HG02678 (cell line): ENCODE results near the gene JOSD1.

Source experiments
- ATAC-seq: cut with Tn5 transposase; IDR thresholded peaks from one replicate; pipeline ENCODE4 v1.9.1; 2021; ENCODE audit warnings: mild to moderate bottlenecking, moderate library complexity; ENCODE audit not compliant: unreplicated experiment

The JOSD1 gene

DNA sequence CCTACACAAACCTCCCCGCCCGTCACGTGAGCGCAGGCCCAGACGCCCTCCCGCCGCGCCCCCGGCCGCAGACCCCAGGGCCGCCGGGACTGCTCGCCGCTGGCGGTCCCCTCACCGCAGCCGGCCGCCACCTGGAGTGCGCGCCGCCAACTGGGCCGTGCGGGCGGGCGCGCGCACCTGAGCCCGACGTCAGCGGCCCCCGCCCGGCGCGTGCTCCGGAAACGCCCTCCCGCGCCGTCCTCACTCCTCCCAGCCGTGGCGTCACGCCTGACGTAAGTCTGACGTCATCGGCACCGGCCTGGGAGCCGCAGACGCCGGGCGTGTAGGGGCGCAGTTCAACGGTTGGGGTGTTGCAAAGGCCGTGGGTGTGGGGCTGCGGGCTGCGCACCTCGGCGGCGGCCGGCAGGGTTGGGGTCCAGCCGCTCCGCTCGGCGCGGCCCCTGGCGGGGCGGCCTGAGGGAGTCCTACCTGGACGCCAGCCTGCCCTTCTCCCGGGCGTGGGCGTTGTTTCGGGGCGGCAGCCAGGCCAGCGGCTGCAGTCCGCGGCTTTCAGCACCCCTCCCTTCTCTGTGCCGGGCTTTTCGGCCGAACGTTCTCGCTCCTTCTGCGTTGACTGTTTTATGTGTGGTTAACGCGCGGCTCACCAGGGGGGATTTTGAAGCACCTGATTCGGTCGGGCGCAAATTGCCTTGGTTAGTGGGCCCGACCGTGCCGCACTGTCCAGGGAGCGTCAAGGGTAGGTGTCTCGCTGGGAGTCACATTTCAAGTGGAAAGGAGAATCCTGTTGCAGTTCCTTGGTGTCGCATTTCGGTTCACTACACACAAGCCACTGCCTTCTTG, at the start of gene JOSD1:
JOSD1 (minus strand) TSS at position 155 of the 840 bp plus-strand sequence. CDS start 956 bp downstream, outside the sequence.
- ATAC-seq = peak; percentile 41

- ATAC-seq = no peak
Measured at GRCh38 chr22:38750104-38750503, 49.4 kb upstream of the JOSD1 start.

GRCh38 chr22:38748487-38749136, 47.9 kb upstream of the JOSD1 start:
- ATAC-seq = no peak

- ATAC-seq = no peak
Measured at GRCh38 chr22:38745676-38746460, 45.1 kb upstream of the JOSD1 start.

- ATAC-seq = no peak
Measured at GRCh38 chr22:38744981-38745380, 44.2 kb upstream of the JOSD1 start.

- no peak for ATAC-seq
Measured at GRCh38 chr22:38742176-38742942, 41.6 kb upstream of the JOSD1 start.

DNA sequence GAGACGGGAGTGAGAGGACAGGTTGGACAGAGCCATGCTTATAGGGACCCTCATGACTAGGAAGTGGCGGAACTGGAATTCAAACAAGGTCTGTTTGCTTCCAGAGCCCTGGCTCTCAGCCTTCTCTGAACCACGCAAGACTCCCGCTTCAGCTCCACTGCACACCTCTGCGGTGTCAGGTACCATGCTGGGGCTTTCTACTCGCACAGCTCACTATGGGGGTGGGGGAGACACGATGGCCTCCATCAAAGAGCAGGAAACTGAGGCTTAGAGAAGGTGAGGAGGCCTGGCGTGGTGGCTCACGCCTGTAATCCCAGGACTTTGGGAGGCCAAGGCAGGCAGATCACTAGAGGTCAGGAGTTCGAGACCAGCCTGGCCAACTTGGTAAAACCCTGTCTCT, 40.8 kb upstream of the JOSD1 start:
- no peak for ATAC-seq

DNA sequence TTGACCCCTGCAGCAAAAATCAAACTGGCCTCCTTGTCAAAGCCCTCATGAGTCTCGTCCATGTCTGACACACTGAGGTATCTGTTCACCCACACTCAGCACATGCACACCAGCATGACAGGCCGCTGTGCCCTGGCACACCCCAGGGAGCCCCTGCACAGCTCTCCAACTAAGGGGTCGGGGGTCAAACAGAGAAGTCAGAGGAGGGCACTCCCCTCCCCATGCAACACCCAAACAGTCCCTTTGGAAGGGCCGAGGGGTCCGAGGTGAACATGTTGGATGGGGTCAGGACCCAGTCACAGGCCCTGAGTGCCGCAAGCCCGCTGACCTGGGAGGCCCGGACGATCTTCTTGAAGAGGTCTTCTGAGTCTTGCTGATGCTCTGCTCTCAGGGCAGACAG, 40.4 kb upstream of the JOSD1 start:
- ATAC-seq = no peak

- no peak for ATAC-seq
Measured at GRCh38 chr22:38740754-38741153, 40.0 kb upstream of the JOSD1 start.

DNA sequence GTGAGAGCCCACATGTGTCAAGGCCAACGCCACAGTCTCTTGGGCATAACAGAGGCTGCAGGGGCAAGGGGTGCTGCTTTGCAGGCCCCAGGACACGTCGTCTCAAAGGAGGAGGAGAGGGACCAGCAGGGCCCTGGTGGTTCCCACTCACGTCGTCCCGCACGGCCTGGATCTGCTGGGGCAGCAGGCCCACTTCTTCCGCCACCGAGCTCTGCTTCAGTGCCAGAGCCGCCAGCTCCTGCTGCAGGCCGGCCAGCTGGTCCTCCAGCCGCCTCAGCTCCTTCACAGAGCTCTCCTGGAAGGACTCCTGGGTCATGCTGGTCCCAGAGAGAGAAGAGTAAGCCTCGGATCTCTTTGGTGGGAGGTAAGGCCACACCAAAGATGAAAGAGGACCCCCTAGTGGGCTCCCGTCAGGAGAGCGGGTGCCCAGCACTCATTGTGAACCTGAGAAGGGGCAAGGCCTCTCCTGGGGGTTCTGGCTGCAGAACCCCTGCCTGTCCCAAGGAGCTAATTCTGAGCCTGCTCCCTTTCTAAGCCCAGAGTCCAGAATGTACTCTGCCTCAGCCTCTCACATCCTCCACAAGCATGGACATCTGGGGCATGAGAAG, 39.5 kb upstream of the JOSD1 start:
- ATAC-seq = no peak

- ATAC-seq = no peak
Measured at GRCh38 chr22:38739300-38740055, 38.7 kb upstream of the JOSD1 start.

DNA sequence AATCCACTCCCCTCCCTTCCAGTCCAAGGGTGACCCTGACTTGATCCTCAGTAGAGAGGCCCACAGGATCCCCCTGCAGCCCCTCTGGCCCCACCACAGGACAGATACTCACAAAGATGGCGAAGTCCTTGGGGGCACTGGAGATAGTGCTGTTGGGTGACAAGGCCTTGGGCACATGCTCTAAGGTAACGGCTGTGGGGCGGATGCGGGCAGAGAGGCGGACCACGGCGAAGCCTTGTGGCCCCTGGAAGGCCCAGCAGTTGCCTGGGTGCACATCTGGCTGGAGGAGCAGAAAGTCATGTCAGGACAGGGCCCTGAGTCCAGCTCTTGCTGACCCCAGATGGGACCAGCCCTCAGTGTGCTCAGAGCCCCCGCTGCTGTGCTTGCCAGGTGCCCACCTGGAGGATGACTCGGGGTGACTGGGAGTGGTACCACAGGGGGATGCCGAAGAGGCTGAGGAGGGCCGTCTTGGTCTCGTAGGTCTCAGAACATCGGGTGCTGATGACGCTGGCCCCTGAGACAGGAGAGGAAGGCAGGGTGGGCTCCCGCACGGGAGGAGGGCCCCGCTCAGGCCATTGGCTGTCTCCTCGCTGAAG, 37.8 kb upstream of the JOSD1 start:
- no peak for ATAC-seq

- no peak for ATAC-seq
Measured at GRCh38 chr22:38737302-38738060, 36.7 kb upstream of the JOSD1 start.

- no peak for ATAC-seq
Measured at GRCh38 chr22:38736257-38736570, 35.5 kb upstream of the JOSD1 start.

- ATAC-seq = no peak
Measured at GRCh38 chr22:38735465-38736256, 34.9 kb upstream of the JOSD1 start.

DNA sequence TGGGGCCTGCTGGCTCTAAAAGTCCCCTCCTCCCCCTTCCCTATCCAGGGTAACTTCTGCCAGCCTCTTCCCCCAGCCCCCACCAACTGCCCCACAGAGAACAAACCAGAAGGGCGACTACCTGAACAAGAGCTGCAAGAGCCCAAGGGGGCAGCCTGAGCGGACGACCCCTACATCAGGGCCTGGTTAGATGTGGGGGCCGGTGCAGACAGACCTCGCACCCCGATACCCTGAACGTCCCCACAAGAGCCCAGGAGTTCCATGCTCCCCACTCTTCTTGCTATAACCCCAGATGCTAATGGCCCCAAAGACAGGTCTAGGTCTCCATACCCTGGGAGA, 34.4 kb upstream of the JOSD1 start:
- ATAC-seq = no peak

GRCh38 chr22:38734421-38735100, 33.8 kb upstream of the JOSD1 start:
- ATAC-seq = no peak
